Germinal center (tissue), 1 donor: ENCODE results near the gene DNAJB11.
"Not testable (repeated sequence)": the region's sequence is repeated elsewhere in the genome, so short reads cannot be mapped to it uniquely, and the experiment has no call there.

Experiments
- DNase-seq: peaks from one replicate; pipeline ENCODE4 v3.0.0; 2012; ENCODE audit warnings: mixed read lengths, low spot score

The DNAJB11 gene

GRCh38 chr3:186570096-186570940 is at the start of gene DNAJB11:
Gene DNAJB11, plus strand, starts transcription at chr3:186570720. Its CDS starts 178 bp downstream, at chr3:186570898.
- peak; percentile 98 for DNase-seq

- DNase-seq, result peak; percentile 59
Observed at GRCh38 chr3:186520957-186521842, 49.3 kb upstream of the DNAJB11 start.

- DNase-seq, result no peak
Observed at GRCh38 chr3:186523022-186523421, 47.5 kb upstream of the DNAJB11 start.

- DNase-seq, result no peak
Observed at GRCh38 chr3:186523434-186523833, 47.1 kb upstream of the DNAJB11 start.

- no peak for DNase-seq
Observed at GRCh38 chr3:186524616-186525015, 45.9 kb upstream of the DNAJB11 start.

GRCh38 chr3:186525369-186526255 is 44.9 kb upstream of the DNAJB11 start:
- DNase-seq, result peak; percentile 38

- peak; percentile 70 for DNase-seq
Observed at GRCh38 chr3:186526256-186526606, 44.3 kb upstream of the DNAJB11 start.

- no peak for DNase-seq
Observed at GRCh38 chr3:186529201-186529999, 41.1 kb upstream of the DNAJB11 start.

- DNase-seq, result no peak
Observed at GRCh38 chr3:186530415-186530814, 40.1 kb upstream of the DNAJB11 start.

- not testable (repeated sequence) for DNase-seq
Observed at GRCh38 chr3:186531694-186532093, 38.8 kb upstream of the DNAJB11 start.

GRCh38 chr3:186532598-186533072 is 37.9 kb upstream of the DNAJB11 start:
- DNase-seq, result peak; percentile 51

- DNase-seq, result peak; percentile 79
Observed at GRCh38 chr3:186534113-186534669, 36.3 kb upstream of the DNAJB11 start.

GRCh38 chr3:186536883-186537844 is 33.4 kb upstream of the DNAJB11 start:
- no peak for DNase-seq

GRCh38 chr3:186538779-186539178 is 31.7 kb upstream of the DNAJB11 start:
- DNase-seq, result no peak

GRCh38 chr3:186540221-186540834 is 30.2 kb upstream of the DNAJB11 start:
- peak; percentile 62 for DNase-seq

GRCh38 chr3:186540835-186541226 is 29.7 kb upstream of the DNAJB11 start:
- no peak for DNase-seq

- no peak for DNase-seq
Observed at GRCh38 chr3:186544281-186544680, 26.2 kb upstream of the DNAJB11 start, which contains the start of gene CRYGS. Gene CRYGS, minus strand, starts transcription at chr3:186544380. Its CDS starts 54 bp downstream, at chr3:186544326.

- no peak for DNase-seq
Observed at GRCh38 chr3:186549497-186549896, 21.0 kb upstream of the DNAJB11 start.

GRCh38 chr3:186551387-186551786 is 19.1 kb upstream of the DNAJB11 start:
- no peak for DNase-seq
